CD4-positive, alpha-beta T cell treated with Interleukin-17A for 4 hours (primary cell): ENCODE data around the gene AJM1.

Experiments used
- DNase-seq: peaks from one replicate; pipeline ENCODE4 v3.0.0-alpha.2; 2020; ENCODE audit warnings: mixed read lengths

AJM1 gene

DNA sequence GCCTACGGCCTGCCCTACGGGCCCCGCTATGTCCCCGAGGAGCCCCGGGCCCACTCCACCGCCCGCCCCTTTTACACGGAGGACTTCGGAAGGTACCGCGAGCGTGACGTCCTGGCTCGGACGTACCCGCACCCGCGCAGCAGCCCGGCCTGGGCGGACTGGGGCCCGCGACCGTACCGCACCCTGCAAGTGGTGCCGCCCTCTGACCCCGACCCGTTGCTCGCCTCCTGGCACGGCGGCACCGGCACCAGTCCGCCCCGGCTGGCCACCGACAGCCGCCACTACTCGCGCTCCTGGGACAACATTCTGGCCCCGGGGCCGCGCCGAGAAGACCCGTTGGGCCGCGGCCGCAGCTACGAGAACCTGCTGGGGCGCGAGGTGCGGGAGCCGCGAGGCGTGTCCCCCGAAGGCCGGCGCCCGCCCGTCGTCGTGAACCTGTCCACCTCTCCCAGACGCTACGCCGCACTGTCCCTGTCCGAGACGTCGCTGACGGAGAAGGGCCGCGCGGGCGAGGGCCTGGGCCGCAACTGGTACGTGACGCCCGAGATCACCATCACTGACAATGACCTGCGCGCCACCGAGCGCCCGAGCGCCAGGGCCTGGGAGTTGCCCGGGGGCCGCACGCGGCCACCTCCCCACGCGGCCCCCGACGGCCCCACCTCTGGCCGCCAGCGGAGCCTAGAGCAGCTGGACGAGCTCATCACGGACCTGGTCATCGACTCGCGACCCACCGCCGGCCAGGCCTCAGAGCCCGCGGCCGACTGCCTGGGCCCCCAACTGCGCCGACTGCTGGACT, 3.4 kb downstream of the AJM1 start:
- no peak for DNase-seq

DNA sequence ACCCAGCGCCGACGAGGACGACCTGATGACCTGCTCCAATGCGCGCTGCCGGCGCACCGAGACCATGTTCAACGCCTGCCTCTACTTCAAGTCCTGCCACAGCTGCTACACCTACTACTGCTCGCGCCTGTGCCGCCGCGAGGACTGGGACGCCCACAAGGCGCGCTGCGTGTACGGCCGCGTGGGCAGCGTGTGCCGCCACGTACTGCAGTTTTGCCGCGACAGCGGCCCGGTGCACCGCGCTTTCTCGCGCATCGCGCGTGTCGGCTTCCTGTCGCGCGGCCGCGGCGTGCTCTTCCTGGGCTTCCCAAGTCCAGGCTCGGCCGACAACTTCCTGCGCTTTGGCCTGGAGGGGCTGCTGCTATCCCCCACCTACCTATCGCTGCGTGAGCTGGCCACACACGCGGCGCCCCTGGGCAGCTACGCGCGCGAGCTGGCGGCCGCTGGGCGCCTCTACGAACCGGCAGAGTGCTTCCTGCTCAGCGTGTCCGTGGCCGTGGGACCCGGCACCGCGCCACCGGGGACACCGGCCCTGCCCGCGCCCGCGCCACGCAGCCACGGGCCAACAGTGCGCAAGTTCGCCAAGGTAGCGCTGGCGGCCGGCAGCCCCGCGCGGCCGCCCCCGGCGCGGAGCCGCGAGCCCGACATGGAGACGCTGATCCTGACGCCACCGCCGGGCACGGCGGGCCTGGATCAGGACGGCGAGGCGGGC, 4.3 kb downstream of the AJM1 start:
- no peak for DNase-seq

DNA sequence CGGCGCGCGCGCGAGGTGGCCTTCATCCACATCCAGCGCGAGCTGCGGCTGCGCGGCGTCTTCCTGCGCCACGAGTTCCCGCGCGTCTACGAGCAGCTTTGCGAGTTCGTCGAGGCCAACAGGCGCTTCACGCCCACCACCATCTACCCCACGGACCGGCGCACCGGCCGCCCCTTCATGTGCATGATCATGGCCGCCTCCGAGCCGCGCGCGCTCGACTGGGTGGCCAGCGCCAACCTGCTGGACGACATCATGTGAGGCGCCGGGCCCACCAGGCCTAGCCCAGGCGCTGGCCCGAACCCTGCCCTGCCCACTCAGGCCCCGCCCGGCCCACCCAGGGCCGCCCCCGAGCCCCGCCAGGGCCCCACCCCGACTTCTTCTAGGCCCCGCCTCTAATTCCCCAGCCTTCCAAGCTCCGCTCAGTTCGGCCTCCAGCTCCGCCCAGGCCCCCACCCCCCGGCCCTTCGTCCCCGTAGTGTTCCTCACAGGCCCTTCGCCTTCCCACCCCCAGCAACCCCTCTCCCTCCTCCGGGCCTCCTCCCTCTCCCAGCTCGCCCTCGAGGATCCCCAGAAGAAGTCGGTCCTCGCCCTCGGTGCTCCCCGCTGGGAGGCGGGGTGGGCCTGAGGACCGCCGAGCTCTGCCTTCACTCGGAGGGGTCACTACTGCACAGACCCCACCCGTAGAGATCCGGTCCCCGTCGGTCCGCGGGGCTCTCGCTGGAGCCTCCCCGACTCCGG, 5.0 kb downstream of the AJM1 start:
- peak; percentile 22 for DNase-seq

DNA sequence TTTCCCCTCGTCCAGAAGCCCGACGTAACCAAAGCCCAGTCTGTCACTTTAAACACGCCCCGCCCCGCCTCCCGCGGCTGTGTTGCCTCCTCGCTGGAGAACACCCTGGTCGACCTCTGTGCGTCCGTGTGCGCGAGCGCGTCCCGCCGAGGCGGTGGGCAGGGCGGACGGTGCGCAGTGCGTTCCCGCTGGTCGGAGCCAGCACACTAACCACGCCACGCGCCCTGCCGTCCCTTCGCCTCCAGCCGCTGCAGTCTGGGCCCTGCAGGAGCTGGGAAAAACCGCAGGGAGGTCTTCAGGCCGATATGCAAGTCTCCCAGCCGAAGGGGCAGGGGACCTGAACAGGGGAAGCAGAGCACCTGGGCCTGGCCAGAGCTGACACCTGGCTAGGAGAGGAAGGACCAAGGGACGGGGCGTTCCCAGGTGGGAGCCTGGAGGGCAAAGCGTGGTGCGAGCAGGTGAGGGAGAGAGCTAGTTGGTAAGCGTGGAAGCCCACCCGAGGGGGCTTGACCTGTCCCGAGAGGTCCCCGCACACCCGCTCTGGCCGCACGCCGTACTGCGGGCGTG, 5.6 kb downstream of the AJM1 start:
- DNase-seq = peak; percentile 72

DNA sequence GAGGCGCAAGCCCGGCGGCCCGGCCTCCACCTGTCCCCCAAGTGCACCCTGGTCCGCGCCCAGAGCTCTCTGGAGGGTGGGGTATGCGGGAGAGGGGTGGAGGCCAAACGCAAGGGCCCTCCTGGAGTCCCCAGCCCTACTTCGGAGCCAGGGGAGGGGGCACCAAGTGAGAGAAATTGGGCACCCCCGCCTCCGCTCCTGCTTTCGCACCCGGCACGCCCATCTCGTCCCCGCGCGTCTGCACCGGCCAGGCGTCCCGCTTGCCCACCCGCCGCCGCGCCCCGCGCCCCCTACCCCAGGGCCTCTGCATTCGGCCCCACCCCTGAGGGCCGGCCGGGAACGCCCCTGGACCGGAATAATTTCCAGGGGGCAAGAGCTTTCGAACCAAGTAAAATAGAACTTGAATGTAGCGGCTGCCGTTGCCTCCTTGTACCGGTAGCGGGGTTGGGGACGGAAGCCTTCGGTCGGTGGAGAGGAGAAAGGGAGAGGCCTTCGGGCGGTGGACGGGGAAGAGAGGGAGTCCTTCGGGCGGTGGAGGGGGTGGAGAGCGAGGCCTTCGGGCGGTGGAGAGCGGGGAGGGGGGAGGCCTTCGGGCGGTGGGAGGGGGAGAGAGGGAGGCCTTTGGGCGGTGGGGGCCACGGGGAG, 6.2 kb downstream of the AJM1 start:
- peak; percentile 42 for DNase-seq

DNA sequence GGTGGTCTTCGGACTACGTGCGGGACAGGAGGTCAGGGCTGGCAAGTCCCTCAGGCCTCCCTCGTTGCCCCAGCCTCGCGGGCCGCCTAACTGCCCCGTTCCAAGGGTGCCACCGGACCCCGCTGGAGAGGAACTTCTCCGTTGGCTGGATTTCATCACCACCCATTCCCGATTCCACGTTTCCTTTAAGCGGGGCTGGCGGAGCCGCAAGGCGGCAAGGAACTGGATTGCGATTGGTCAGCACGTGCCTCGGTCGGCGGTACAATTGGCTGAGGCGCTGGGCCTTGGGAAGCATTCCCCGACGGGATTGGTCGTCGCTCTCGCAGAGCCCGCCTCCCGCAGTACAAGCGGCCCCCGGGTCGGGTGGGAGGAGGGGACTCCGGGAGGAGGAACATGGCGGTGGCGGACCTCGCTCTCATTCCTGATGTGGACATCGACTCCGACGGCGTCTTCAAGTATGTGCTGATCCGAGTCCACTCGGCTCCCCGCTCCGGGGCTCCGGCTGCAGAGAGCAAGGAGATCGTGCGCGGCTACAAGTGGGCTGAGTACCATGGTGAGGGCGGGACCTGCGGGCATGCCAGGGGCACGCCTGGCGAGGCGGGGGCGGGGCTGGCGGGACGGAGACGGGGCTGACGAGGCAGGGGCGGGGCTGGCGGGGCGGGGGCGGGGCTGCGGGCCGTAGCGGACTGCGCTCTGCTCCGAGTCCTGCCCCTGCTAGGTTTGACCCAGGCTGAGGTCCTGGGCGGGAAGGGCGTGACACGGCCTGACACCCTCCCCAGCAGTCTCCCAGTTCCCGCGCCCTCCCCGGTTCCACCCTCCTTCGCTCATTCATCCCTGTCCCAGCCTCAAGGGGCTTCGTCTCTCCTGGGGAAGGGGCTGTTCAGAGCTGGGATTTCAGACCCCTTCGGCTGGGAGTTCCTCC, 7.0 kb downstream of the AJM1 start, which contains the start of gene PHPT1:
TSS of gene PHPT1 (plus strand) at position 372 of the 922 bp plus-strand sequence. CDS start at position 394, 22 bp downstream.
- peak; percentile 96 for DNase-seq

DNA sequence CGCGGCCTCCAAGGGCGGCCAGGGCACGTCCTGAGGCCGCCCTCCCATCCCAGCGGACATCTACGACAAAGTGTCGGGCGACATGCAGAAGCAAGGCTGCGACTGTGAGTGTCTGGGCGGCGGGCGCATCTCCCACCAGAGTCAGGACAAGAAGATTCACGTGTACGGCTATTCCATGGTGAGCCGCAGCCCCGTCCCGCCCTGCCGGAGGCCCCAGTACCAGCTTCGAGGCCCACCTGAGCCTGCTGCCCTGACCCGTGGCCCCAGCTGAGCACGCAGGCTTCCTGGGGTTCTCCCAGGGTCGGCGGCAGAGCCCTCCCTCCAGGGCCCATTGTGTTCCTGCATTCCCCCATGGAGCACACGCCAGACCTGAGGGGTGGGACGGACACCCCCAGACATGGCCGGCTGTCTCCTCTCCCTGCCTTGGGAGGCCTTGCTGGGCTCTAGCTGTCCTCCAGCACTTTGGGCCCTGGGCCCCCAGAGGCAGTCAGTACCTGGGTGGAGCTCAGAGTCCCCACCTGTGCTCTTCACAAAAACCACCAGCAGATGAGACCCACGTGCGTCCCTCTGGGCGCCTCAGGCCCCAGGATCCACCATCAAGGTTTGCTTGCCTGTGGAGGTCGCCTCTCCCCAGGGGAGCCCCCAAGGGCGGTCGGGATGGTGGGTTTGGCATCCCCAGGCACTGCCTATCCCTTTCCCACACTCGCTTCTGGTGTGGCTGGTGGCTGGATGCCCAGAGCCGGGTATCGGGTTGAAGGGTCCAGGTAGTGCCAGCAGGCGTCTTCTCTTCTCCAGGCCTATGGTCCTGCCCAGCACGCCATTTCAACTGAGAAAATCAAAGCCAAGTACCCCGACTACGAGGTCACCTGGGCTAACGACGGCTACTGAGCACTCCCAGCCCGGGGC, 7.9 kb downstream of the AJM1 start:
- DNase-seq = no peak

DNA sequence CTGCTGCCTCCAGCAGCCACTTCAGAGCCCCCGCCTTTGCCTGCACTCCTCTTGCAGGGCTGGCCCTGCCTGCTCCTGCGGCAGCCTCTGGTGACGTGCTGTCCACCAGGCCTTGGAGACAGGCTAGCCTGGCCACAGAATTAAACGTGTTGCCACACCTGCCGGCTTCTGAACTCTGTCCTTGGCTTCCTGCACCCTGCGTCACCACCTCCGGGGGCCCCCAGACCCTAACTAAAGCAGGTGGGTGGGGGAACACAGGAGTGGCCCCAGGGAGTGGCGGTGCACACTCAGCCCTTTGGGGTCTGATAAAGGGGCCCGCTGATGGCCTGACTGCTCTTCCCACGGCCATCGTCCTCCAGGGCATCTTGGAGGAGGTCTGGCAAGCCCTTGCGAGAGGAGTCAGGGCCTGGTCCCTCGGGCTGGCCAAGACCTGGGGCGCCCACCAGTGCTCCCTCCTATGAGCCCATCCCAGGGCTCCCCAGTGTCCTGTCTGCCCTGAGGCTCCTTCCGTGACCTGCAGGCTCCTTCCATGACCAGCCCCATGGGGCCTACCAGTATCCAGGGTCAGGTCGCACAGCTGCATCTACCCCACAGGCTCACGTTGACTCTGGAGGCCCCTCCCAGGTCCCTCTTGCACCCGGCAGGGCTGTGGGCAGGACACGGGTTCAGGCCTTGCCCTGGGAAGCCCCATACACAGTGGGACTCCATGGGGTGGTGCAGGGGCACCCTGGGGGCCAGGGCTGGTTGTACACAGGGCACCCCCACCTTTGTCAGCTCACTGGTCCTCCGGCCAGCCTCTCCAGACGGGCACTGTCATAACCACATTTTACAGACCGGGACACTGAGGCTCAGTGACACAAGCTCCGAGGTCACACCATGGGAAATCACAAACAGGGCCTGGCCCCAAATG, 8.8 kb downstream of the AJM1 start:
- DNase-seq = no peak

DNA sequence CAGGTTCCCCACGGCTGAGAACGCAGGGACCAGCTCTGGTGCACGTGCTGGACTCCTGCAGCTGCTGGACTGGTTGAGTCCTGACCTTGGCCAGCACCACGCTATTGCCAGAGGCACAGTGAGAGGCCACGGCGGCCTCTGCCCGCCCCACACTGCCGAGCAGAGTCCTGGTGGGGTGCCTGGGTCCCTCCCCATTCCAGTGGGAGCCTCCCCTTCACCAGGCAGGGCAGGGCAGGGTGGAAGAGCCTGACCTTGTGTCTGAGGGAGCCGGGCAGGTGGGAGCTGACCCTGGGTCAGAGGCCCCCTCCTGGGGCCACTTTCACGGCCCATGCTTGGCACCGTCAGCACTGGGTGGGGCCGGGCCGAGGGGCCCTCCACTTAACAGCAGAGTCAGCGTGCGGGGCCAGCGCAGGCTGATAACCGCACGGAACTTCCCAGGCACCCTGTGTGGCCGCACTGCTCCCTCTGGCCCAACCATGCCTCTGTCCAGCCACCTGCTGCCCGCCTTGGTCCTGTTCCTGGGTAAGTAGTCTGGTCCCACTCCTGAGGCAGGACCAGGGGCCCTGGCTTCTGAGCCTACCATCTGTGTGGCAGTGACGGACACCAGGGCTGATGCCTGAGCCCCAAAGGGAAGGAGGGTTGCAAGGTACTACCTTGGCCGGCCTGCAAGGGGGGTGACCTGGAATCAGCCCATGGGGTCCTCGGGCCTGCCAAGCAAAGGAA, 9.8 kb downstream of the AJM1 start, which contains the start of gene MAMDC4:
TSS of gene MAMDC4 (plus strand) at position 406 of the 723 bp plus-strand sequence. CDS start at position 477, 71 bp downstream.
- DNase-seq = no peak

DNA sequence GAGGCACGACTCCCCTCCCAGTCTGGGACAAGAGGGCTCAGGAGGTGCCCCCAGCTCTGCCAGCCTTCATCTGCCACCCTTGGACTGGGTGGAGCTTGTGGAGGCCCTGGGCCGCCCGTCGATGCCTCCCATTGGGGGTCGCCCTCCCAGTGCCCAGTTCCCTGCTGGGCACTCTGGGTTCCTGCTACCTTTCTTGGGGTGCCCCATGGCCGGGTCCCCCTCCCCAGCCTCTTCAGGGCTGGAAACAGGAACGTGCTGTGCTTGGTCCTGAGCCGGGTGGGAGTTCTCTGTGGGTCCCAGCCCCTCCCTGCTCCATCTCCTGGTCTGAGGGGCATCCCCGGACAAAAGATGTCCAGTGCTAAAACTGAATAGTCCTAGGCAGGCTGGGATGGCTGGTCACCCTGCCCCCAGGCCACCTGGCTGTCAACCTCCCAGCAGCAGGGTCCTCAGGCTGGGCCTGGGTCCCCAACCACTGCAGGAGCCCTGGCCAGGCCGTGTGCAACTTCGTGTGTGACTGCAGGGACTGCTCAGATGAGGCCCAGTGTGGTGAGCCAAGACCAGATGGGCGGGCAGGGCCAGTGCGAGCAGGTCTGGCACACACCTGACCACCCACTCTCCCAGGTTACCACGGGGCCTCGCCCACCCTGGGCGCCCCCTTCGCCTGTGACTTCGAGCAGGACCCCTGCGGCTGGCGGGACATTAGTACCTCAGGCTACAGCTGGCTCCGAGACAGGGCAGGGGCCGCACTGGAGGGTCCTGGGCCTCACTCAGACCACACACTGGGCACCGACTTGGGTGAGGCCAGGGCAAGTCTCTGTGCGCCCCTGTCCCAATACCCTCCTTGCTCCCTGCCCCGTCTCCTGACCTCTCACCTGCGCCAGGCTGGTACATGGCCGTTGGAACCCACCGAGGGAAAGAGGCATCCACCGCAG, 10.7 kb downstream of the AJM1 start:
- DNase-seq = no peak

DNA sequence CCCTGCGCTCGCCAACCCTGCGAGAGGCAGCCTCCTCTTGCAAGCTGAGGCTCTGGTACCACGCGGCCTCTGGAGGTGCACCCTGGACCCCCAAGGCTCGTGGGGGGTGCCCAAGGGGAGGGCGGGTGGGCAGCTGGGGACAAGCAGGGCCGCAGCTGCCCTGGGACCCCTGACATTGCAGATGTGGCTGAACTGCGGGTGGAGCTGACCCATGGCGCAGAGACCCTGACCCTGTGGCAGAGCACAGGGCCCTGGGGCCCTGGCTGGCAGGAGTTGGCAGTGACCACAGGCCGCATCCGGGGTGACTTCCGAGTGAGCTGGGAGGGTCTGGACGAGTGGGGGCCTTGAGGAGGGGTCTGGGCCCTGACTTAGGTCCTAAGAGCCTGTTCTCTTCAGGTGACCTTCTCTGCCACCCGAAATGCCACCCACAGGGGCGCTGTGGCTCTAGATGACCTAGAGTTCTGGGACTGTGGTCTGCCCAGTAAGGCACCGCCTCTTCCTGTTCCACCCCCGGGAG, 11.4 kb downstream of the AJM1 start:
- no peak for DNase-seq

DNA sequence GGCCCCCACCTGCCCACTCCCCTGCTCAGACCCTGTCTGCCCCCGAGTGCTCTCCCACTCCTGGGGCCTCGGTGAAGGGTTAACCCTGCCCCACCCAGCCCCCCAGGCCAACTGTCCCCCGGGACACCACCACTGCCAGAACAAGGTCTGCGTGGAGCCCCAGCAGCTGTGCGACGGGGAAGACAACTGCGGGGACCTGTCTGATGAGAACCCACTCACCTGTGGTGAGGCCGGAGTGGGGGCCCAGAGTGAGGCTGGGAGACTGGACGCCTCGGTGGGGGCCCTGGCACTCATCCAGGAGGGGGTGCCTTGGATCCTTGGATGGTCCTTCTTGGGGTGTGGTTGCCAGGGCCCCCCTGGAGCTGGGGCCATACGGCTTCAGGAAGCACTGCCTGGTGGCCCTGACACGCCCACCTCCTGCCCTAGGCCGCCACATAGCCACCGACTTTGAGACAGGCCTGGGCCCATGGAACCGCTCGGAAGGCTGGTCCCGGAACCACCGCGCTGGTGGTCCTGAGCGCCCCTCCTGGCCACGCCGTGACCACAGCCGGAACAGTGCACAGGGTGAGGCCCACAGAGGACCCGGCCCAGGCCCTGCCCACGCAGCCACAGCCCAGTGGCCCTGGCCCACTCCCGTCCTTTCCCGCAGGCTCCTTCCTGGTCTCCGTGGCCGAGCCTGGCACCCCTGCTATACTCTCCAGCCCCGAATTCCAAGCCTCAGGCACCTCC, 12.0 kb downstream of the AJM1 start:
- no peak for DNase-seq

DNA sequence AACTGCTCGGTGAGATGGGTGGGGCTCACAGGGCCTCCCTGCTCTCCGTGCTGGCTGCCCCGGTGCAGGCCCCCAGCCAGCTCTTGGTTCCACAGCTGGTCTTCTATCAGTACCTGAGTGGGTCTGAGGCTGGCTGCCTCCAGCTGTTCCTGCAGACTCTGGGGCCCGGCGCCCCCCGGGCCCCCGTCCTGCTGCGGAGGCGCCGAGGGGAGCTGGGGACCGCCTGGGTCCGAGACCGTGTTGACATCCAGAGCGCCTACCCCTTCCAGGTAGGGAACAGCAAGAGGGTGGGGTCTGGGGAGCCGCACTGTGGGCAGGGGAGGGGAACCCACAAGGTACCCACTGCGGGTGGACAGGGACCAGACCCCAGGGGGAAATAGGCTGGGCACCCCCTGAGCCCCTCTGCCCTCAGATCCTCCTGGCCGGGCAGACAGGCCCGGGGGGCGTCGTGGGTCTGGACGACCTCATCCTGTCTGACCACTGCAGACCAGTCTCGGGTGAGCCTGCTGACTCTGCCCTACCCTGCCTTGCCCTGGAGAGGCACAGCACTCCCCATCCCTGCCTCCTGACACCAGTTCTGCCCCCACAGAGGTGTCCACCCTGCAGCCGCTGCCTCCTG, 12.7 kb downstream of the AJM1 start:
- no peak for DNase-seq

DNA sequence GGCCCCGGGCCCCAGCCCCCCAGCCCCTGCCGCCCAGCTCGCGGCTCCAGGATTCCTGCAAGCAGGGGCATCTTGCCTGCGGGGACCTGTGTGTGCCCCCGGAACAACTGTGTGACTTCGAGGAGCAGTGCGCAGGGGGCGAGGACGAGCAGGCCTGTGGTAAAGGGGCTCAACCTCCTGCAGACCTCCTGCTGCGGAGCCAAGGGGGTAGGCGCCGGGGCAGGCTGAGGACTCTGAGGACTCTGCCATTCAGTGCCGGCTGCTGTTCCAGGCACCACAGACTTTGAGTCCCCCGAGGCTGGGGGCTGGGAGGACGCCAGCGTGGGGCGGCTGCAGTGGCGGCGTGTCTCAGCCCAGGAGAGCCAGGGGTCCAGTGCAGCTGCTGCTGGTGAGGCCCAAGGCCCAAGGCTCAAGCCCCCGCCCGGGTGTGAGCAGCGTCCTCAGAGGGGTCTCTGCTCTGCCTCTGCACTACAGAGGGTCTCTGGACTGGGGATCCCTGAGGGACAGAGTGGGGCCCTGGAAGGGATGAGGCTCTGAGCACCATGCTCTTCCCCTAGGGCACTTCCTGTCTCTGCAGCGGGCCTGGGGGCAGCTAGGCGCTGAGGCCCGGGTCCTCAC, 13.3 kb downstream of the AJM1 start:
- no peak for DNase-seq

DNA sequence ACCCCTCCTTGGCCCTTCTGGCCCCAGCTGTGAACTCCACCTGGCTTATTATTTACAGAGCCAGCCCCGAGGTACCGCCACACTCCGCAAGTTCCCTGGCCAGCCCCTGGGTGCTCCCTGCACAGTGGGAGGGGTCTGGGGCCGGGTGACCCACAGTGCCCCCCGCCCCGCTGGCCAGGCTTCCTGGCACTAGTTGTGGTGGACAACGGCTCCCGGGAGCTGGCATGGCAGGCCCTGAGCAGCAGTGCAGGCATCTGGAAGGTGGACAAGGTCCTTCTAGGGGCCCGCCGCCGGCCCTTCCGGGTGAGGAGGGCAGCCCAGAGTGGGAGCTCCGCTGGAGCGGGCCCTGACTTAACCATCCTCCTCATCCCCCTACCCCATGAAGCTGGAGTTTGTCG, 13.8 kb downstream of the AJM1 start:
- no peak for DNase-seq
